Kidney (tissue), 14 donors: ENCODE results near the gene SIGMAR1. TPM values are rescaled to one million over a fixed set of nuclear protein-coding genes. Genes with fewer than 3 reads are reported as not detected.
"Not testable (repeated sequence)": the region's sequence is repeated elsewhere in the genome, so short reads cannot be mapped to it uniquely, and the experiment has no call there.

ENCODE experiments used
- DNase-seq, 5 donors: peaks; one replicate each; pipeline ENCODE4 v3.0.0-alpha.2; 2013 to 2020
- FAIRE-seq: peaks from 2 replicates; lab custom pipeline; 2012; peaks lifted over from hg19 to GRCh38; lab: Jason Lieb, UNC
- H3K27ac ChIP-seq, 2 donors: one replicate each; pipeline ENCODE4 v1.7.0; 2013; ENCODE audit warnings: low read depth in 2 of 2, low read length in 2 of 2, inconsistent platforms in 1 of 2
- H3K27me3 ChIP-seq: one replicate; pipeline ENCODE4 v1.7.1; 2013; ENCODE audit warnings: low read length, inconsistent platforms; ENCODE audit not compliant: control insufficient read depth, insufficient read depth
- H3K36me3 ChIP-seq, 3 donors: one replicate each; pipeline versions ENCODE4 v1.7.0 to v1.7.1; 2013; ENCODE audit warnings: low read length in 3 of 3, control low read depth in 1 of 3, inconsistent platforms in 1 of 3; ENCODE audit not compliant: insufficient read depth in 3 of 3, control insufficient read depth in 2 of 3
- H3K4me1 ChIP-seq, 3 donors: one replicate each; pipeline versions ENCODE4 v1.7.0 to v1.7.1; 2013; ENCODE audit warnings: low read length in 3 of 3, inconsistent platforms in 1 of 3, low read depth in 1 of 3; ENCODE audit not compliant: control insufficient read depth in 2 of 3, insufficient read depth in 2 of 3
- H3K4me3 ChIP-seq, 3 donors: one replicate each; pipeline versions ENCODE4 v1.7.0 to v1.8.1; 2013; ENCODE audit warnings: low read length in 3 of 3, control low read depth in 1 of 3, inconsistent platforms in 1 of 3
- H3K9ac ChIP-seq, 3 donors: one replicate each; pipeline versions ENCODE4 v1.7.0 to v1.7.1; 2013; ENCODE audit warnings: low read length in 3 of 3, control low read depth in 1 of 3, inconsistent platforms in 1 of 3
- H3K9me3 ChIP-seq, 3 donors: one replicate each; pipeline versions ENCODE4 v1.7.0 to v1.7.1; 2013; ENCODE audit warnings: low read length in 3 of 3, control low read depth in 1 of 3, inconsistent platforms in 1 of 3; ENCODE audit not compliant: control insufficient read depth in 2 of 3, insufficient read depth in 1 of 3
- CTCF ChIP-seq: IDR thresholded peaks from 3 replicates; pipeline ENCODE4 v1.5.1; 2012; ENCODE audit warnings: mild to moderate bottlenecking, moderate library complexity, borderline replicate concordance; ENCODE audit not compliant: insufficient read depth; ENCODE audit errors: extremely low read depth
- intact Hi-C: fragments of 100-400 bp; cut with DNase I; formaldehyde crosslinking; loops from one replicate; pipeline ENCODE4 v1.11.1; 2022
- polyA plus RNA-seq: library from polyadenylated mRNA; stranded (reverse); fragments of 350-450 nt; fragmentation: Illumina TruSeq; extraction: RNeasy Lipid Tissue Mini Kit (QIAGEN cat#74804); gene quantifications from one replicate; pipeline ENCODE4 v1.2.3, GENCODE V29; 2014; ENCODE audit warnings: low read depth, low replicate concordance; ENCODE audit not compliant: insufficient read depth
- total RNA-seq: library from RNA; stranded (reverse); fragmentation: NEBNext Ultra II Directional; extraction: Animal tissue kit (Norgen Biotek cat#: 25700); gene quantifications from one replicate; pipeline ENCODE4 v1.2.1, GENCODE V29; 2021
- donor health status: control.
- donor health status: control.
- donor health status: control.
- donor health status: control.
- donor health status: control.
- donor health status: DM: yes; HTN: yes; CAD: no.
- donor health status: Normal renal cell carcinoma (clear cell type).

SIGMAR1 gene
- total and polyA plus RNA-seq, 2 donors from 2014 or later, result 40.6 to 43.3 TPM

GRCh38 chr9:34646211-34647083, 8.9 kb upstream of the SIGMAR1 start, which contains the start of gene GALT:
Gene GALT (plus strand): TSS chr9:34646675. CDS start chr9:34646705, 30 bp downstream.
- Histone ChIP-seq H3K9ac (peak within 1 kb of the TSS; percentile 77 to 96 (median 86)), H3K4me1 (peaks cover 10 to 36% (median 25%) of the 10 kb centered on the region in 3 donors), H3K27me3 (no peaks in the 10 kb centered on the region), H3K4me3 (peak within 1 kb of the TSS; percentile 71 to 87 (median 87)), H3K36me3 (peaks cover 4 to 18% (median 5%) of the 10 kb centered on the region in 3 donors), H3K9me3 (no peaks in the 10 kb centered on the region), H3K27ac (peak within 1 kb of the TSS; percentile 66 to 88)
- intact Hi-C loops, result no loop called here
- FAIRE-seq, result no peak
- TF ChIP-seq CTCF, result peak; percentile 7
- peak; percentile 96 to 98 (median 97) for DNase-seq

GRCh38 chr9:34644766-34645314, 7.3 kb upstream of the SIGMAR1 start:
- Histone ChIP-seq H3K27ac (peak overlapping the region; percentile 9 to 14), H3K36me3 (peaks cover 4 to 18% (median 5%) of the 10 kb centered on the region in 3 donors), H3K4me1 (peaks cover 7 to 32% (median 17%) of the 10 kb centered on the region in 3 donors), H3K27me3 (no peaks in the 10 kb centered on the region), H3K9ac (no peak overlapping the region), H3K9me3 (no peaks in the 10 kb centered on the region), H3K4me3 (no peak overlapping the region)
- DNase-seq (peak in 1 of 5 donors; percentile 25), FAIRE-seq (no peak)
- intact Hi-C loops, result no loop called here
- no peak for TF ChIP-seq CTCF

GRCh38 chr9:34642679-34643078, 5.1 kb upstream of the SIGMAR1 start:
- H3K9me3 ChIP-seq, result no peaks in the 10 kb centered on the region
- no peak for TF ChIP-seq CTCF
- H3K9ac ChIP-seq, result no peak overlapping the region
- H3K4me3 ChIP-seq, result no peak overlapping the region
- no peak for DNase-seq
- peaks cover 7 to 21% (median 18%) of the 10 kb centered on the region in 3 donors for H3K4me1 ChIP-seq
- H3K27ac ChIP-seq, result no peak overlapping the region
- H3K27me3 ChIP-seq, result no peaks in the 10 kb centered on the region
- intact Hi-C loops, result no loop called here
- H3K36me3 ChIP-seq, result no peaks in the 10 kb centered on the region
- no peak for FAIRE-seq

GRCh38 chr9:34639322-34639721, 1.7 kb upstream of the SIGMAR1 start:
- H3K9ac ChIP-seq, FAIRE-seq, DNase-seq, H3K36me3 ChIP-seq, H3K27me3 ChIP-seq, H3K9me3 ChIP-seq, H3K27ac ChIP-seq, H3K4me3 ChIP-seq, intact Hi-C loops: not testable (repeated sequence)
- H3K4me1 ChIP-seq, result peaks cover 0 to 21% (median 3%) of the 10 kb centered on the region in 3 donors
